Smooth muscle cell (in vitro differentiated cells): ENCODE results near the gene ZBTB17. TPM values are rescaled to one million over a fixed set of nuclear protein-coding genes. Genes with fewer than 3 reads are reported as not detected.

Source experiments
- DNase-seq: peaks from one replicate; lab custom pipeline; 2025; ENCODE audit not compliant: unreplicated experiment; lab: John Stamatoyannopoulos, UW
- H2AFZ ChIP-seq: fragments of 200-600 bp; sonication (generic); 2 replicates; pipeline ENCODE4 v1.6.0; 2016; ENCODE audit warnings: antibody characterized with exemption, low read depth, mild to moderate bottlenecking
- H3F3A ChIP-seq: fragments of 200-600 bp; sonication (generic); 2 replicates; pipeline ENCODE4 v1.6.0; 2017; ENCODE audit warnings: antibody characterized with exemption, low read depth
- H3K27ac ChIP-seq: fragments of 200-600 bp; sonication (generic); 2 replicates; pipeline ENCODE4 v1.5.1; 2016; ENCODE audit warnings: low read depth, mild to moderate bottlenecking
- H3K27me3 ChIP-seq: fragments of 200-600 bp; sonication (generic); 2 replicates; pipeline ENCODE4 v1.6.1; 2016; ENCODE audit warnings: low read depth, mild to moderate bottlenecking
- H3K36me3 ChIP-seq: fragments of 200-600 bp; sonication (generic); 2 replicates; pipeline ENCODE4 v1.5.1; 2016; ENCODE audit warnings: low read depth
- H3K4me1 ChIP-seq: fragments of 200-600 bp; sonication (generic); 2 replicates; pipeline ENCODE4 v1.5.1; 2016; ENCODE audit warnings: low read depth
- H3K4me2 ChIP-seq: fragments of 200-600 bp; sonication (generic); 2 replicates; pipeline ENCODE4 v1.6.0; 2016; ENCODE audit warnings: mild to moderate bottlenecking
- H3K4me3 ChIP-seq: fragments of 200-600 bp; sonication (generic); 2 replicates; pipeline ENCODE4 v1.5.1; 2016; ENCODE audit warnings: mild to moderate bottlenecking
- H3K79me2 ChIP-seq: fragments of 200-600 bp; sonication (generic); 2 replicates; pipeline ENCODE4 v1.6.0; 2016; ENCODE audit warnings: low read depth, mild to moderate bottlenecking
- H3K9ac ChIP-seq: fragments of 200-600 bp; sonication (generic); 2 replicates; pipeline ENCODE4 v1.6.0; 2016; ENCODE audit warnings: low read depth
- H3K9me3 ChIP-seq: fragments of 200-600 bp; sonication (generic); replicated peaks from 2 replicates; pipeline ENCODE4 v1.5.1; 2016; ENCODE audit warnings: low read depth
- H4K20me1 ChIP-seq: fragments of 200-600 bp; sonication (generic); 2 replicates; pipeline ENCODE4 v1.6.0; 2016; ENCODE audit warnings: low read depth
- CTCF ChIP-seq: fragments of 200-600 bp; sonication (generic); IDR thresholded peaks from 2 replicates; pipeline ENCODE4 v1.5.1; 2017; ENCODE audit warnings: borderline replicate concordance, mild to moderate bottlenecking, antibody characterized with exemption; ENCODE audit not compliant: insufficient read depth, poor library complexity, severe bottlenecking
- WGBS: methylation state at CpG from one replicate; pipeline ENCODE4 v1.1.7; 2016; ENCODE audit warnings: low lambda C conversion rate; 5-methylcytosine and 5-hydroxymethylcytosine counted together
- polyA plus RNA-seq: library from polyadenylated mRNA; unstranded; fragments of >200 nt; fragmentation: Nextera tagmentation; extraction: Ambion mirVana; gene quantifications from 2 replicates; pipeline ENCODE4 v1.2.1, GENCODE V29; 2016
- total RNA-seq: library from RNA; depleted of rRNA; stranded (reverse); fragments of >200 nt; gene quantifications from 2 replicates; pipeline ENCODE4 v1.2.3, GENCODE V29; 2014

ZBTB17 gene
- total and polyA plus RNA-seq, 2 experiments from 2014 or later: 29.4 to 42.5 TPM

DNA sequence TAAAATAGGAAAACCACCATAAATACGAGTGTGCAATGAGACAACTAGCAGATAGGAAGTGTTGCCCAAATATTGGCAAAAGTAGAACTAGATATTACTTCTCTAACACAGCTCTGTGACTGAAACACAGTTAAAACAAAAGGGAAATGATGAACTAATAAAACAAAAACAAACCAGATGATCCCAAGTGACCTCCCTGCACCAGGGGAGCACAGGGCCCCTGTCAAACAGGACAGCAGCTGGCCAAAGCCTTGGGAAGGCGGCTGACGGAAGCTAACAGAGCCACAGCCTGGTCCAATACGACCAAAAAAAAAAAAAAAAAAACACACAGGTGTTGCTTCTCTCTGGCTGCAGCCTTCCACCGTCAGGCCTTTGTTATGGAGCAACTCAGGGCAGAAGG lies 17.8 kb downstream of the ZBTB17 start:
- WGBS: 80% methylated on average over 5 of the region's 5 CpGs
- Histone ChIP-seq H3K9me3 (no peaks in the 10 kb centered on the region), H4K20me1 (peaks cover 60% of the 10 kb centered on the region), H3K27me3 (no peaks in the 10 kb centered on the region), H3K27ac (no peak overlapping the region), H3K36me3 (no peaks in the 10 kb centered on the region), H3K4me1 (peaks cover 23% of the 10 kb centered on the region), H3K79me2 (peaks cover 84% of the 10 kb centered on the region), H3K4me3 (no peak overlapping the region), H3F3A (peaks cover 28% of the 10 kb centered on the region), H2AFZ (no peak overlapping the region), H3K9ac (no peak overlapping the region), H3K4me2 (no peak overlapping the region)
- TF ChIP-seq CTCF: no peak
- no peak for DNase-seq

DNA sequence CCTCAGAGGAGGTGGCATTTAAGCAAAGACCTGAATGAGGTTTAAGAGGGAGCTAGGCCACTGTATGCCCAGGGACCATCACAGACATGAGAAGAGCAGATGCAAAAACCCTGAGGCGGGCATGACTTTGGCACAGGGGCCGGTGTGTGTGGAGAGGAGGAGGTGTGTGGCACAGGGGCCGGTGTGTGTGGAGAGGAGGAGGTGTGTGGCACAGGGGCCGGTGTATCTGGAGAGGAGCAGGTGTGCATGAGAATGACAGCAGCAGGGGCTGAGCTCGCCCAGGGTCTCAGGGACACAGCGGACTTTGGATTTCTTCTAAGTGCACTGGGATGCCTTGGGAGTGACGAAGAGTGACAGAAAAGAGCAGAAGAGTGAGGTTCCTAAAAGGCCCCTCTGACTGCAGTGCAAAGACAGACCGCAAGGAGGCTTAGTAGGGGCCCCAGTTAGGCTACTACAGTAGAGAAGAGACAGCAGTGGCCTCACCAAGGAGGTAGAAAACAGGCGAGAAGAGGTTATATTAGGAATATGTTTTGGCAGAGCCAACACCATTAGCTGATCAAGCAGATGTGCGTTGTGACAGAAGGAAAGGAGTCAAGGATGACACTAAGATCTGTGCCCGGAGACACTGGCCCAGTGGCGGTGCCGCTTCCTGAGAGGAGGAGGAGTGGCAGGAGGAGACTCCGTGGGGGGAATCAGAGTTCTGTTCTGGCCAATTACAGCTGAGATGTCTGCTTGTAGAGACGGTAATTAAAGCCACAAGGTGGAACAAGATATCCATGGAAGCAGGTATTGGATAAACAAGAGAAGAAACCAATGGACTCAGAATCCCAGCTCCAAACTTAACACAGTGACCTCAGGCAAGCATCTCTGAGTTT lies 18.4 kb downstream of the ZBTB17 start:
- Histone ChIP-seq H3K4me2 (no peak overlapping the region), H2AFZ (no peak overlapping the region), H3K36me3 (no peaks in the 10 kb centered on the region), H3K4me3 (no peak overlapping the region), H4K20me1 (peaks cover 54% of the 10 kb centered on the region), H3K9me3 (no peaks in the 10 kb centered on the region), H3F3A (peaks cover 30% of the 10 kb centered on the region), H3K79me2 (peaks cover 80% of the 10 kb centered on the region), H3K27me3 (no peaks in the 10 kb centered on the region), H3K4me1 (peaks cover 28% of the 10 kb centered on the region), H3K9ac (no peak overlapping the region), H3K27ac (no peak overlapping the region)
- peak; percentile 27 for TF ChIP-seq CTCF
- 77% methylated on average over 15 of the region's 15 CpGs for WGBS
- DNase-seq: no peak

- Histone ChIP-seq H4K20me1 (peaks cover 42% of the 10 kb centered on the region), H3K27me3 (no peaks in the 10 kb centered on the region), H3K27ac (peak overlapping the region; percentile 100), H3K79me2 (peaks cover 68% of the 10 kb centered on the region), H3K4me3 (no peak overlapping the region), H3K4me1 (peaks cover 34% of the 10 kb centered on the region), H2AFZ (no peak overlapping the region), H3K9me3 (no peaks in the 10 kb centered on the region), H3K9ac (peak overlapping the region; percentile 0), H3F3A (peaks cover 41% of the 10 kb centered on the region), H3K4me2 (peak overlapping the region; percentile 5), H3K36me3 (no peaks in the 10 kb centered on the region)
- DNase-seq: no peak
- TF ChIP-seq CTCF: no peak
Measured at GRCh38 chr1:15956150-15956549, 19.8 kb downstream of the ZBTB17 start.

DNA sequence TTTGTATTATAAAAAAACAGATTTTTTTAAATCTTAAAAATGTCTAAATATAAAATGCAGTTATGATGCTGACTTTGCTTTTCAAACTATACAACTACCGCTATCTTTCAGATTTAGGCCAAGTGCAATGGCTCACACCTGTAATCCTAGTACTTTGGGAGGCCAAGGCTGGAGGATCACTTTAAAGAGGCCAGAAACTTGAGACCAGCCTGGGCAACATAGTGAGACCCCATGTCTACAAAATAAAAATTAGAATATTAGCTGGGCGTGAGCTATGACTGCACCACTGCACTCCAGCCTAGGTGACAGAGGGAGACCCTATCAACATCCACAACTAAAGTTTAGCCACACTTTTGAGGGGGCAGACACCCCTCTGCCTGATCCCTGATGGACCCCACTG lies 20.3 kb downstream of the ZBTB17 start:
- Histone ChIP-seq H3K4me3 (no peak overlapping the region), H3K79me2 (peaks cover 62% of the 10 kb centered on the region), H3K4me2 (peak overlapping the region; percentile 5), H3F3A (peaks cover 41% of the 10 kb centered on the region), H2AFZ (no peak overlapping the region), H3K27ac (peak overlapping the region; percentile 100), H3K9me3 (no peaks in the 10 kb centered on the region), H3K36me3 (no peaks in the 10 kb centered on the region), H3K4me1 (peaks cover 36% of the 10 kb centered on the region), H3K27me3 (no peaks in the 10 kb centered on the region), H3K9ac (peak overlapping the region; percentile 0), H4K20me1 (peaks cover 36% of the 10 kb centered on the region)
- TF ChIP-seq CTCF: no peak
- DNase-seq: no peak
- WGBS: 100% methylated on average over 2 of the region's 2 CpGs
